ENCODE results near the gene NUDT16. TPM values are rescaled to one million over a fixed set of nuclear protein-coding genes. Genes with fewer than 3 reads are reported as not detected.

The NUDT16 gene
- total and polyA plus RNA-seq, 2 of the 8 experiments (the other 6 are each of a cell fraction or from before 2014, with no cell fraction given) = 8.5 to 19.1 TPM

DNA sequence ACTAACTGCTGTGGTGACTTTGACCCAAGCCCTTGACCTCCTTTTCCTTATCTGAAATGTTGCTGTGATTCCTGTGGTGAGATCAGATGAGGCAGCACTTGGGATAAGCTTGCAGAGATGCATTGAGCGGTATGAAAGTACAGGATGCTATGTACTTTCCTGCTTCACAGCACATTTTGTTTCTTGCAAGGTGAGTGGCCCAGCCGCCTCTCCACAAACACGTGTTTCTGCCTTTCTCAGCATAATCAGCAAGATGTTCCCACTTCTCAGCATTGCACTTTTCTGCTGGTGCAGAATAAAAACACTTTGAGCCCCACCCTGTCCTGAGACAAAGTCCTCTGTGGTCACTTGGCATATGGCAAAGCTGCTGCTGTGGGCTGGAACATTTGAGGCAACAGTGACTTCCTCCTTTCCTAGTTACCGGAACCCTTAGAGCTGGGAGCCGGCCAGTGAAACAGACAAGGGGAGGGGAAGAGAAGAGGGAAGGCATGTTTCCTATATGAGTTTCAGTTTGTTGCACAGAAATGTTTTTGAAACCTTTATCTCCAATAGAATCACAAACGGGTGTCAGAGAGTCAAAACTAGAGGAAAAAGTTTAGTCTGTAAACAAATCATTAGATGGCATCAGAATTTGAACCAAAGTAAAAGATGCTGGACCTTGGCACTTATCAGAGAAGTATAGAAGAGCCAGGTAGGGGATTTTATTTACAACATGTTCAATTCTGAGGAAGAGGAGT lies 5.0 kb downstream of the NUDT16 start:
- H2BK120ac ChIP-seq (replicated peaks; ENCODE audit: low read depth, low read length) = no peak overlapping the region
- peaks cover 0 to 8% of the 10 kb centered on the region in 2 experiments; a peak in 2 of 4 replicates for H3K79me2 ChIP-seq (ENCODE audit: control insufficient read depth in 1 of 2, insufficient read depth in 2 of 2, low read length in 2 of 2)
- CTCF ChIA-PET (ENCODE audit: partially characterized antibody) = no interaction called here
- H3K23me2 ChIP-seq (ENCODE audit: low read depth, low read length) = peaks cover 5% of the 10 kb centered on the region; the same call in 1 of the 2 replicates
- H2AK5ac ChIP-seq (ENCODE audit: low read depth, low read length) = no peak overlapping the region
- H3K9me3 ChIP-seq (ENCODE audit: insufficient read depth in 2 of 2, low read depth in 1 of 2, low read length in 1 of 2) = no peaks in the 10 kb centered on the region
- no peak overlapping the region for H3K4me2 ChIP-seq (ENCODE audit: insufficient read depth in 1 of 2, low read depth in 2 of 2, low read length in 2 of 2)
- FAIRE-seq (no peak), DNase-seq (ENCODE audit: low read depth in 1 of 2, low spot score in 2 of 2) (no peak)
- H3K36me3 ChIP-seq (ENCODE audit: control insufficient read depth in 2 of 4, insufficient read depth in 4 of 4, low read length in 3 of 4) = peaks cover 0 to 14% (median 0%) of the 10 kb centered on the region in 4 experiments; a peak in 3 of 8 replicates
- H3K9ac ChIP-seq (replicated peaks in 1 of 4; ENCODE audit: extremely low read depth in 1 of 4, low read depth in 3 of 4, low read length in 3 of 4) = no peak overlapping the region
- H3K27ac ChIP-seq (ENCODE audit: low read depth, low read length) = no peak overlapping the region
- H2BK15ac ChIP-seq (ENCODE audit: low read length) = no peak overlapping the region
- no peak overlapping the region for H3K4ac ChIP-seq (replicated peaks; ENCODE audit: insufficient read length, low read depth, low read length)
- H4K5ac ChIP-seq (ENCODE audit: insufficient read length, low read depth, low read length) = no peak overlapping the region
- no peak overlapping the region for H2BK5ac ChIP-seq (ENCODE audit: low read depth, low read length)
- no peak overlapping the region for H3K23ac ChIP-seq (ENCODE audit: insufficient read length)
- H2BK12ac ChIP-seq (ENCODE audit: low read depth, low read length) = no peak overlapping the region
- POLR2A ChIA-PET (ENCODE audit: partially characterized antibody) = interaction anchor here (1.2 kb wide), 1 partner anchor 8 kb away, joined by 4 read pairs; no protein-coding TSS in a partner anchor
- H3K4me3 ChIP-seq (ENCODE audit: extremely low read depth in 1 of 4, insufficient read depth in 2 of 4, low read depth in 3 of 4, low read length in 4 of 4) = no peak overlapping the region
- no peak overlapping the region for H4K91ac ChIP-seq (replicated peaks; ENCODE audit: insufficient read length, low read length)
- no peaks in the 10 kb centered on the region for H3K27me3 ChIP-seq (replicated peaks in 1 of 4; ENCODE audit: control insufficient read depth in 3 of 4, extremely low read depth in 1 of 4, insufficient read depth in 3 of 4, low read length in 3 of 4)
- H2BK20ac ChIP-seq (ENCODE audit: low read length) = no peak overlapping the region
- H3K4me1 ChIP-seq (replicated peaks in 1 of 4; ENCODE audit: control insufficient read depth in 3 of 4, insufficient read depth in 4 of 4, low read length in 3 of 4) = peaks cover 0 to 5% (median 0%) of the 10 kb centered on the region in 4 experiments; a peak in 2 of 7 replicates
- H3K14ac ChIP-seq (ENCODE audit: insufficient read length) = no peak overlapping the region
- no peak overlapping the region for H3K56ac ChIP-seq (replicated peaks; ENCODE audit: insufficient read length, low read depth, low read length)
- H3K79me1 ChIP-seq (ENCODE audit: low read depth, low read length) = peaks cover 5% of the 10 kb centered on the region
- no peak overlapping the region for H3K18ac ChIP-seq (ENCODE audit: extremely low read depth, low read length)
- 91% methylated on average over 6 of the region's 6 CpGs; no CpG with 5 or more reads in 1 of the 2 experiments for WGBS, 2 experiments (ENCODE audit: extremely low coverage in 1 of 2, insufficient coverage in 1 of 2, insufficient read length in 1 of 2, insufficient replicate concordance in 2 of 2, low coverage in 1 of 2, low lambda C conversion rate in 2 of 2, missing lambda C conversion rate in 1 of 2)
- H4K20me1 ChIP-seq (replicated peaks in 1 of 2; ENCODE audit: control insufficient read depth in 1 of 2, insufficient read depth in 2 of 2, low read length in 2 of 2) = peaks cover 0 to 2% of the 10 kb centered on the region in 2 experiments
- no peak overlapping the region for H2AFZ ChIP-seq (ENCODE audit: low read length)
- H4K8ac ChIP-seq (ENCODE audit: extremely low read depth, insufficient read depth, low read length) = no peak overlapping the region
- TF ChIP-seq YY1 (IDR thresholded peaks at IDR 0.05; ENCODE audit: low read depth, low read length) = no peak
- no peak for TF ChIP-seq MAFK (IDR thresholded peaks at IDR 0.05; ENCODE audit: low read depth, low read length)
- TF ChIP-seq NRF1 (IDR thresholded peaks at IDR 0.05; ENCODE audit: low read depth, low read length) = no peak
- no peak for TF ChIP-seq JUND (IDR thresholded peaks at IDR 0.05; ENCODE audit: low read length)
- TF ChIP-seq, protein P1, sequence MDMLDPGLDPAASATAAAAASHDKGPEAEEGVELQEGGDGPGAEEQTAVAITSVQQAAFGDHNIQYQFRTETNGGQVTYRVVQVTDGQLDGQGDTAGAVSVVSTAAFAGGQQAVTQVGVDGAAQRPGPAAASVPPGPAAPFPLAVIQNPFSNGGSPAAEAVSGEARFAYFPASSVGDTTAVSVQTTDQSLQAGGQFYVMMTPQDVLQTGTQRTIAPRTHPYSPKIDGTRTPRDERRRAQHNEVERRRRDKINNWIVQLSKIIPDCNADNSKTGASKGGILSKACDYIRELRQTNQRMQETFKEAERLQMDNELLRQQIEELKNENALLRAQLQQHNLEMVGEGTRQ (IDR thresholded peaks at IDR 0.05; ENCODE audit: low read length) = no peak
- TF ChIP-seq RBBP5 (IDR thresholded peaks at IDR 0.05; ENCODE audit: borderline replicate concordance, low read depth, low read length) = no peak
